ENCODE measurements around the gene TSGA10. TPM values are rescaled to one million over a fixed set of nuclear protein-coding genes. Genes with fewer than 3 reads are reported as not detected.

The TSGA10 gene
- total and polyA plus RNA-seq, 2 experiments from 2014 or later, result 6.4 to 24.2 TPM

GRCh38 chr2:99166218-99166617 is 11.5 kb upstream of the TSGA10 start (continued):
- no peak for TF ChIP-seq ZNF462 (CRISPR knock-in tag; IDR thresholded peaks at IDR 0.05)
- TF ChIP-seq ETS1 (IDR thresholded peaks at IDR 0.05), result no peak
- TF ChIP-seq CREB1 (CRISPR knock-in tag; IDR thresholded peaks at IDR 0.05; ENCODE audit: low read depth), result no peak
- no peak for TF ChIP-seq ZNF331 (CRISPR knock-in tag; IDR thresholded peaks at IDR 0.05; ENCODE audit: low read depth)

- Histone ChIP-seq H3K27me3 (ENCODE audit: insufficient read depth) (no peaks in the 10 kb centered on the region), H3K4me3 (no peak overlapping the region), H3K9me2 (ENCODE audit: insufficient read depth) (no peaks in the 10 kb centered on the region), H4K20me1 (replicated peaks; ENCODE audit: insufficient read depth) (0 out of 2 replicates have a peak, but pooled peaks cover 4% of the 10 kb centered on the region), H2AFZ (no peak overlapping the region), H3K27ac (ENCODE audit: low read depth) (no peak overlapping the region), H3K36me3 (ENCODE audit: insufficient read depth) (peaks cover 8% of the 10 kb centered on the region), H3F3A (replicated peaks; ENCODE audit: low read depth) (no peaks in the 10 kb centered on the region), H3K4me1 (ENCODE audit: insufficient read depth) (peaks cover 11% of the 10 kb centered on the region; the same call in 1 of the 2 replicates), H3K79me2 (replicated peaks; ENCODE audit: insufficient read depth) (peaks cover 16% of the 10 kb centered on the region), H3K4me2 (no peak overlapping the region)
- TF ChIP-seq ZNF331 (CRISPR knock-in tag; IDR thresholded peaks at IDR 0.05; ENCODE audit: low read depth) (no peak), JUNB (IDR thresholded peaks at IDR 0.05; ENCODE audit: unreplicated experiment) (no peak), NANOG (IDR thresholded peaks at IDR 0.05; ENCODE audit: borderline replicate concordance) (no peak), STAT1 (IDR thresholded peaks at IDR 0.05; ENCODE audit: unreplicated experiment) (no peak), CREB1 (CRISPR knock-in tag; IDR thresholded peaks at IDR 0.05; ENCODE audit: low read depth) (no peak)
- peaks cover 9% of the 10 kb centered on the region for H3K4me1 Mint-ChIP-seq
- H3K27me3 Mint-ChIP-seq (ENCODE audit: insufficient read depth, low read depth, poor library complexity), result peaks cover under 1% of the 10 kb centered on the region
- no peak for DNase-seq (ENCODE audit: low spot score)
- H3K36me3 Mint-ChIP-seq (ENCODE audit: low read depth), result peaks cover 18% of the 10 kb centered on the region
- no peaks in the 10 kb centered on the region for H3K9me3 Mint-ChIP-seq
- no peak overlapping the region for H3K27ac Mint-ChIP-seq
- no peak for ATAC-seq
- no peak overlapping the region; the same call in 2 of the 3 replicates for H3K4me3 Mint-ChIP-seq
These were observed 4.9 kb upstream of the TSGA10 start for GRCh38 chr2:99159594-99159993.

All from GM23338 (cell line).